ENCODE measurements around the gene UMODL1. TPM values are rescaled to one million over a fixed set of nuclear protein-coding genes. Genes with fewer than 3 reads are reported as not detected.
A peak's percentile ranks its signal among the peaks of the same experiment; 100 is the strongest.

The UMODL1 gene
- total RNA-seq, 6 experiments from 2014 or later = 0.06 to 1.2 (median 0.75) TPM; not detected in 2

DNA sequence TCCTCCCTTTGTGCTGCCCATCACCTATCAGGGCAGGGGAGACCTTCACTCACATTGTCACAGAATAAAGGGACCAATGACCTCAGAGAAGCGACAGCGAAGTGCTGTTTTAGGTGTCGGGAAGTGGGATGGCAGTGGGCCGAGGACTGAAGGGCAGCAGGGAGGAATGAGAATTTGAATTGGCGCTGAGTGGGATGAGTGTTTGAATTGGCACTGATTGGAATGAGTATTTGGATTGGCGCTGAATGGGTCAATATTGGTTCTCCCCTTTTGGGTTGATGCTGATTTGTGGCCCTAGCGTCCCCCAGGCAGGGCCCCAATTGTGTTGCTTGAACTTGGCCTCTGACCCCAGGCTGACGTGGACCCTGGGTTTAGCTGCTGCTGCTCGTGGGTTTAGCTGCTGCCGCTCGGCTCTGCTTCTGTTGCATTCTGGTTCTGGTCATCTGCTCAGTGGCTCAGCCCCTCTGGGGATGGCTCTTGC lies 12.4 kb upstream of the UMODL1 start:
- peak overlapping the region; percentile 53 to 70 (median 56) for H3K27ac ChIP-seq
- H3K4me1 ChIP-seq = peaks cover 0 to 47% (median 26%) of the 10 kb centered on the region in 4 donors
- H3K9me3 ChIP-seq = no peaks in the 10 kb centered on the region
- no peaks in the 10 kb centered on the region for H3K27me3 ChIP-seq
- DNase-seq (peak; percentile 88 to 89 (median 88)), ATAC-seq (peak; percentile 72 to 84 (median 76))
- no peaks in the 10 kb centered on the region for H3K36me3 ChIP-seq
- H3K4me3 ChIP-seq = no peak overlapping the region
- 24% methylated on average over 8 of the region's 11 CpGs for WGBS (ENCODE audit: insufficient coverage, low coverage, low lambda C conversion rate, missing lambda C conversion rate)
- no peak for TF ChIP-seq CTCF (IDR thresholded peaks at IDR 0.05)
- peak; percentile 28 for TF ChIP-seq POLR2A (IDR thresholded peaks at IDR 0.05)
- intact Hi-C loops (cut with DNase I) = no loop called here

GRCh38 chr21:42059141-42059540 lies 12.0 kb upstream of the UMODL1 start:
- Histone ChIP-seq H3K27ac (peak overlapping the region; percentile 53 to 70 (median 56)), H3K36me3 (no peaks in the 10 kb centered on the region), H3K9me3 (no peaks in the 10 kb centered on the region), H3K27me3 (no peaks in the 10 kb centered on the region), H3K4me3 (no peak overlapping the region), H3K4me1 (peaks cover 0 to 47% (median 26%) of the 10 kb centered on the region in 4 donors)
- TF ChIP-seq CTCF (IDR thresholded peaks at IDR 0.05) (no peak), POLR2A (IDR thresholded peaks at IDR 0.05) (no peak)
- ATAC-seq (no peak), DNase-seq (no peak)
- intact Hi-C loops (cut with DNase I) = no loop called here
- 30% methylated on average over 2 of the region's 9 CpGs for WGBS (ENCODE audit: insufficient coverage, low coverage, low lambda C conversion rate, missing lambda C conversion rate)

DNA sequence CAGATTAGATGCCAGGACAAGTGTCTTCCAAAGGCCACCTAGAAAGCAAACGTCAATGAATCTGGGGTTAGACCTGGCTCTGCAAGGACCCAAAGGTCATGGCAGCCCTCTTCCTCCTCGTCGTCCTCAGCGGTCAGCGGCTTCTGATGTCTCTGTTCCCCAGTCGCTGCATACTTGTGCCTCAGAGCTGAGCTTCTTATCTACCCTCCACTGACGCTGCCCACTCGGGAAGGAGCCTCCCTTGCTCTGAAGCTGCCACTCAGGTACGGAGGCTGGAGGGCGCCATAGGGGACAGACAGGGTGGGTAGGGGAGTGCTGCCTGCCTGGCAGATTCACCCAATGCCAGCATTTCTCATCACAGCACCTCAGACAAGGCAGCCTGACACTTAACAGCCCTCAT lies 11.4 kb upstream of the UMODL1 start:
- ATAC-seq (no peak), DNase-seq (peak in 1 of 3 donors; percentile 50)
- intact Hi-C loops (cut with DNase I) = loop anchor here in 1 of 2 donors (10.0 kb wide), 1 partner anchor 55 kb away; no protein-coding TSS in a partner anchor

DNA sequence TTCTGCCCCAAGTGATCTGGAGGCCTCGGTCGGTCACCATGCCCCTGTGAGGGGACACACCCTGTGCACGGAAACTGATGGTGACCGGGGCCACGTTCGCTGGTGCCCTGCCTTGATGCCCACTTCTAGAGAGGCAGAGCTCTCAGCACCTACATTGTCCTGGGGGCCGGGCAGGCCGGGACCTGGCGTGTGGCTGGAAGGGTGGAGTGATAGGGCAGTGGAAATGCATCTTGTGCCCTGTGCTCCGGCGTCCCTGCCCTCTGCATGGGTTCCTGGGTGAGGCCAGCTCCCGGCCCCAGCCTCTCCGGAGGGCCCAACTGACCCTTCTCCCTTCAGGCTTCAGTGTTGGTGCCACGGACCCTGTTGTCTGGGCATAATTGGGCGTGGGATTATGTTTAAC lies 11.0 kb upstream of the UMODL1 start:
- no peak for ATAC-seq
- WGBS (ENCODE audit: insufficient coverage, low coverage, low lambda C conversion rate, missing lambda C conversion rate) = 60% methylated on average over 2 of the region's 15 CpGs
- Histone ChIP-seq H3K27ac (no peak overlapping the region), H3K4me1 (peaks cover 0 to 47% (median 26%) of the 10 kb centered on the region in 4 donors), H3K36me3 (no peaks in the 10 kb centered on the region), H3K4me3 (no peak overlapping the region), H3K9me3 (no peaks in the 10 kb centered on the region), H3K27me3 (no peaks in the 10 kb centered on the region)
- DNase-seq = peak in 1 of 3 donors; percentile 52
- intact Hi-C loops (cut with DNase I) = loop anchor here in 1 of 2 donors (10.0 kb wide), 1 partner anchor 55 kb away; no protein-coding TSS in a partner anchor
- TF ChIP-seq CTCF (IDR thresholded peaks at IDR 0.05) (no peak), POLR2A (IDR thresholded peaks at IDR 0.05) (no peak)

More for the DNA sequence above, 11.4 kb upstream of the UMODL1 start:
- TF ChIP-seq CTCF (IDR thresholded peaks at IDR 0.05) = no peak
- no peak overlapping the region for H3K27ac ChIP-seq
- no peak overlapping the region for H3K4me3 ChIP-seq
- no peaks in the 10 kb centered on the region for H3K9me3 ChIP-seq
- H3K36me3 ChIP-seq = no peaks in the 10 kb centered on the region
- peaks cover 0 to 47% (median 26%) of the 10 kb centered on the region in 4 donors for H3K4me1 ChIP-seq
- H3K27me3 ChIP-seq = no peaks in the 10 kb centered on the region
- 43% methylated on average over 3 of the region's 10 CpGs for WGBS (ENCODE audit: insufficient coverage, low coverage, low lambda C conversion rate, missing lambda C conversion rate)
